ENCODE measurements around the gene SENP2. TPM values are rescaled to one million over a fixed set of nuclear protein-coding genes. Genes with fewer than 3 reads are reported as not detected.
A peak's percentile ranks its signal among the peaks of the same experiment; 100 is the strongest.
"Not testable (repeated sequence)": the region's sequence is repeated elsewhere in the genome, so short reads cannot be mapped to it uniquely, and the experiment has no call there.

Gene SENP2
- total RNA-seq, 1 donor from 2014 or later = 25.1 TPM

- DNase-seq (peak; percentile 81), ATAC-seq (peak; percentile 58)
- intact Hi-C loops (cut with micrococcal nuclease) = no loop called here
Observed at GRCh38 chr3:185659942-185660921, 74.1 kb downstream of the SENP2 start.

GRCh38 chr3:185661296-185661695 is 75.2 kb downstream of the SENP2 start:
- ATAC-seq; DNase-seq; intact Hi-C loops (cut with micrococcal nuclease): not testable (repeated sequence)

GRCh38 chr3:185661772-185662171 is 75.7 kb downstream of the SENP2 start:
- ATAC-seq (no peak), DNase-seq (no peak)
- intact Hi-C loops (cut with micrococcal nuclease) = no loop called here

- intact Hi-C loops (cut with micrococcal nuclease) = no loop called here
- no peak for DNase-seq
- ATAC-seq = no peak
Observed at GRCh38 chr3:185663929-185664328, 77.8 kb downstream of the SENP2 start.

- intact Hi-C loops (cut with micrococcal nuclease) = no loop called here
- ATAC-seq (no peak), DNase-seq (no peak)
Observed at GRCh38 chr3:185667574-185667973, 81.5 kb downstream of the SENP2 start.

GRCh38 chr3:185677146-185677829 is 91.2 kb downstream of the SENP2 start:
- ATAC-seq (peak; percentile 41), DNase-seq (no peak)
- intact Hi-C loops (cut with micrococcal nuclease) = no loop called here

- no peak for ATAC-seq
- intact Hi-C loops (cut with micrococcal nuclease) = no loop called here
- no peak for DNase-seq
Observed at GRCh38 chr3:185678027-185678426, 91.9 kb downstream of the SENP2 start.

GRCh38 chr3:185680231-185680630 is 94.1 kb downstream of the SENP2 start:
- intact Hi-C loops (cut with micrococcal nuclease) = no loop called here
- DNase-seq = no peak
- no peak for ATAC-seq

Other genes starting within 250 kb of the SENP2 start
- 8.0 TPM for gene MAP3K13, start 223.2 kb upstream of the SENP2 start, total RNA-seq
- gene TMEM41A, start 87.3 kb upstream of the SENP2 start, total RNA-seq = 9.2 TPM
- gene LIPH, start 33.7 kb upstream of the SENP2 start, total RNA-seq = 0.10 TPM
- 16.7 TPM for gene IGF2BP2, start 238.7 kb downstream of the SENP2 start, total RNA-seq

Data from left ventricle myocardium superior (tissue), 1 donor.